ENCODE results near the gene TTLL11.

DNA sequence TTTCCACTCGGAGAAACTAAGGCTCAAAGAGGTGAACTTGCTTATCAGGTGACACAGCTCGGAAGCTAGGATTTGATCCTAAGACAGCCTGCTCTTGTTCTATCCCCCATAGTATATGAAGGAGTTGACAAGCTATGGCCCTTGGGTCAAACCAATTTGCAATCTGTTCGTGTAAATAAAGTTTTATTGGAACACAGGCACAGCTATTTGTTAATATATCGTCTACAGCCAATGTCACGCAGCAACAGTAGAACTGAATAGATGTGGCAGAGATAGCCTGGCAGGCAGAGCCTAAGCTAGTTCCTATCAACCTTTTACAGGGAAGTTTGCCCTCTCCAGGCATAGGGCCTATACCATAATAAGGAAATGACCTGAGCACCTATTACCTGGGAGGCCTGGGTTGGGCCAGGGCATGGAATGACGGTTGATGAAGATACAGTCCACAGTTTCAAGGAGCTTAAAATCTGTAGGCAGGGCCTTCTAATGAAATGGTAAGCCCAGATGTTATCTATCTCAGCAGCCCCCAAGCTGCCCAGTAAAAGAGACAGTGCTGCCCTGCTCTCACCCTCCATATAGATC is 179.0 kb downstream of the TTLL11 start:
- TF ChIP-seq, protein P1, sequence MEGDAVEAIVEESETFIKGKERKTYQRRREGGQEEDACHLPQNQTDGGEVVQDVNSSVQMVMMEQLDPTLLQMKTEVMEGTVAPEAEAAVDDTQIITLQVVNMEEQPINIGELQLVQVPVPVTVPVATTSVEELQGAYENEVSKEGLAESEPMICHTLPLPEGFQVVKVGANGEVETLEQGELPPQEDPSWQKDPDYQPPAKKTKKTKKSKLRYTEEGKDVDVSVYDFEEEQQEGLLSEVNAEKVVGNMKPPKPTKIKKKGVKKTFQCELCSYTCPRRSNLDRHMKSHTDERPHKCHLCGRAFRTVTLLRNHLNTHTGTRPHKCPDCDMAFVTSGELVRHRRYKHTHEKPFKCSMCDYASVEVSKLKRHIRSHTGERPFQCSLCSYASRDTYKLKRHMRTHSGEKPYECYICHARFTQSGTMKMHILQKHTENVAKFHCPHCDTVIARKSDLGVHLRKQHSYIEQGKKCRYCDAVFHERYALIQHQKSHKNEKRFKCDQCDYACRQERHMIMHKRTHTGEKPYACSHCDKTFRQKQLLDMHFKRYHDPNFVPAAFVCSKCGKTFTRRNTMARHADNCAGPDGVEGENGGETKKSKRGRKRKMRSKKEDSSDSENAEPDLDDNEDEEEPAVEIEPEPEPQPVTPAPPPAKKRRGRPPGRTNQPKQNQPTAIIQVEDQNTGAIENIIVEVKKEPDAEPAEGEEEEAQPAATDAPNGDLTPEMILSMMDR (conservative IDR thresholded peaks at IDR 0.05) = no peak
- TF ChIP-seq ZFX (IDR thresholded peaks at IDR 0.05) = no peak

Measured in C4-2B (cell line).